Measurements from ENCODE around the gene KIRREL3.

The KIRREL3 gene

GRCh38 chr11:126619516-126619915 lies 381.1 kb downstream of the KIRREL3 start:
- no peak for DNase-seq

- no peak for DNase-seq
These were observed 384.7 kb downstream of the KIRREL3 start for GRCh38 chr11:126615845-126616244.

GRCh38 chr11:126613272-126613671 lies 387.3 kb downstream of the KIRREL3 start:
- DNase-seq: no peak

GRCh38 chr11:126612671-126613070 lies 387.9 kb downstream of the KIRREL3 start:
- DNase-seq: no peak

- no peak for DNase-seq
These were observed 389.1 kb downstream of the KIRREL3 start for GRCh38 chr11:126611438-126611837.

GRCh38 chr11:126608658-126609057 lies 391.9 kb downstream of the KIRREL3 start:
- no peak for DNase-seq

GRCh38 chr11:126607776-126608541 lies 392.6 kb downstream of the KIRREL3 start:
- no peak for DNase-seq

GRCh38 chr11:126607374-126607773 lies 393.2 kb downstream of the KIRREL3 start:
- no peak for DNase-seq

- no peak for DNase-seq
These were observed 394.1 kb downstream of the KIRREL3 start for GRCh38 chr11:126606484-126606883.

GRCh38 chr11:126604461-126604860 lies 396.1 kb downstream of the KIRREL3 start:
- no peak for DNase-seq

GRCh38 chr11:126603486-126603885 lies 397.1 kb downstream of the KIRREL3 start:
- no peak for DNase-seq

- no peak for DNase-seq
These were observed 397.6 kb downstream of the KIRREL3 start for GRCh38 chr11:126602993-126603392.

GRCh38 chr11:126602349-126602940 lies 398.1 kb downstream of the KIRREL3 start:
- DNase-seq: no peak

GRCh38 chr11:126601550-126602215 lies 398.9 kb downstream of the KIRREL3 start:
- DNase-seq: no peak

GRCh38 chr11:126601136-126601535 lies 399.4 kb downstream of the KIRREL3 start:
- no peak for DNase-seq

GRCh38 chr11:126599217-126599897 lies 401.2 kb downstream of the KIRREL3 start:
- no peak for DNase-seq

GRCh38 chr11:126598344-126599216 lies 402.0 kb downstream of the KIRREL3 start:
- DNase-seq: no peak

GRCh38 chr11:126597041-126597440 lies 403.5 kb downstream of the KIRREL3 start:
- no peak for DNase-seq

GRCh38 chr11:126596474-126596873 lies 404.1 kb downstream of the KIRREL3 start:
- no peak for DNase-seq

GRCh38 chr11:126595560-126595959 lies 405.0 kb downstream of the KIRREL3 start:
- DNase-seq: no peak

GRCh38 chr11:126594921-126595367 lies 405.6 kb downstream of the KIRREL3 start:
- no peak for DNase-seq

Measured in activated T-cell treated with anti-CD3 and anti-CD28 coated beads for 4 hours (primary cell).